WTC11 (cell line): ENCODE measurements around the gene GNGT2. TPM values are rescaled to one million over a fixed set of nuclear protein-coding genes. Genes with fewer than 3 reads are reported as not detected.

Source experiments
- ATAC-seq: fragments of 200-7000 bp; cut with Tn5 transposase; 2 replicates; pipeline ENCODE4 v1.10.0; 2021; ENCODE audit warnings: mild to moderate bottlenecking, moderate library complexity
- CTCF ChIA-PET: fragments of 300-600 bp; sonication (Branson Sonifier 250); formaldehyde crosslinking; loops from one replicate; lab custom pipeline; 2021; ENCODE audit warnings: antibody characterized with exemption; lab: Charles Lee
- POLR2A ChIA-PET: fragments of 350-600 bp; sonication (Branson Sonifier 250); formaldehyde crosslinking; loops from one replicate; lab custom pipeline; 2021; ENCODE audit warnings: antibody characterized with exemption; lab: Charles Lee
- DNase-seq: peaks from one replicate; pipeline ENCODE4 v3.0.0; 2021; ENCODE audit warnings: low spot score
- H3K27ac Mint-ChIP-seq: 2 replicates; pipeline ENCODE4 v1.8.0; 2021; ENCODE audit warnings: mixed read lengths
- H3K27me3 Mint-ChIP-seq: 2 replicates; pipeline ENCODE4 v1.8.0; 2021; ENCODE audit warnings: low read depth, mild to moderate bottlenecking, moderate library complexity, mixed read lengths
- H3K36me3 Mint-ChIP-seq: 2 replicates; pipeline ENCODE4 v1.8.0; 2021; ENCODE audit warnings: mixed read lengths
- H3K4me1 Mint-ChIP-seq: 2 replicates; pipeline ENCODE4 v1.8.0; 2022; ENCODE audit warnings: mixed read lengths
- H3K4me3 Mint-ChIP-seq: 2 replicates; pipeline ENCODE4 v1.8.0; 2021; ENCODE audit warnings: mild to moderate bottlenecking, moderate library complexity, mixed read lengths
- H3K9me3 Mint-ChIP-seq: 2 replicates; pipeline ENCODE4 v1.8.0; 2021; ENCODE audit warnings: mixed read lengths
- ATF6 ChIP-seq: sonication (generic); formaldehyde crosslinking; IDR thresholded peaks from 2 replicates; pipeline ENCODE4 v1.8.1; 2023; ENCODE audit warnings: mild to moderate bottlenecking, missing genetic modification reagents
- E2F4 ChIP-seq: sonication (generic); formaldehyde crosslinking; IDR thresholded peaks from 2 replicates; pipeline ENCODE4 v1.8.1; 2022; ENCODE audit warnings: low read depth, mild to moderate bottlenecking, moderate library complexity, missing genetic modification reagents, borderline replicate concordance
- E2F5 ChIP-seq: sonication (generic); formaldehyde crosslinking; IDR thresholded peaks from 2 replicates; pipeline ENCODE4 v1.8.1; 2022; ENCODE audit warnings: mild to moderate bottlenecking, moderate library complexity, missing genetic modification reagents
- ERG ChIP-seq: fragments of 250-450 bp; sonication (Bioruptor Pico); IDR thresholded peaks from 2 replicates; pipeline ENCODE4 v1.8.0; 2021; ENCODE audit warnings: mild to moderate bottlenecking
- ESRRA ChIP-seq: sonication (generic); formaldehyde crosslinking; IDR thresholded peaks from 2 replicates; pipeline ENCODE4 v1.8.1; 2022; ENCODE audit warnings: mild to moderate bottlenecking, missing genetic modification reagents, borderline replicate concordance
- ETV6 ChIP-seq: sonication (generic); formaldehyde crosslinking; IDR thresholded peaks from 2 replicates; pipeline ENCODE4 v1.8.1; 2022; ENCODE audit warnings: mild to moderate bottlenecking, missing genetic modification reagents
- FOXP1 ChIP-seq: sonication (generic); formaldehyde crosslinking; IDR thresholded peaks from 2 replicates; pipeline ENCODE4 v1.8.0; 2022; ENCODE audit warnings: missing genetic modification reagents, mild to moderate bottlenecking, moderate library complexity, borderline replicate concordance
- GABPB1 ChIP-seq: sonication (generic); formaldehyde crosslinking; IDR thresholded peaks from 2 replicates; pipeline ENCODE4 v1.8.1; 2023; ENCODE audit warnings: mild to moderate bottlenecking, missing genetic modification reagents
- HMGA2 ChIP-seq: fragments of 250-450 bp; sonication (Bioruptor Pico); IDR thresholded peaks from 2 replicates; pipeline ENCODE4 v1.4.0; 2021; ENCODE audit warnings: mild to moderate bottlenecking, moderate library complexity
- JAZF1 ChIP-seq: fragments of 250-450 bp; sonication (Bioruptor Pico); IDR thresholded peaks from 2 replicates; pipeline ENCODE4 v1.9.0; 2021; ENCODE audit warnings: moderate library complexity, mild to moderate bottlenecking, inconsistent platforms
- MYBL2 ChIP-seq: sonication (generic); formaldehyde crosslinking; IDR thresholded peaks from 2 replicates; pipeline ENCODE4 v1.8.1; 2023; ENCODE audit warnings: mild to moderate bottlenecking, moderate library complexity, missing genetic modification reagents
- OVOL2 ChIP-seq: fragments of 250-450 bp; sonication (Bioruptor Pico); IDR thresholded peaks from 2 replicates; pipeline ENCODE4 v1.9.0; 2021; ENCODE audit warnings: mild to moderate bottlenecking, borderline replicate concordance
- SOX15 ChIP-seq: fragments of 250-450 bp; sonication (Bioruptor Pico); IDR thresholded peaks from 2 replicates; pipeline ENCODE4 v1.9.0; 2021; ENCODE audit warnings: mild to moderate bottlenecking
- SP1 ChIP-seq: sonication (generic); formaldehyde crosslinking; conservative IDR thresholded peaks from 2 replicates; pipeline ENCODE4 v1.8.1; 2022; ENCODE audit warnings: missing genetic modification reagents
- USF1 ChIP-seq: sonication (generic); formaldehyde crosslinking; IDR thresholded peaks from 2 replicates; pipeline ENCODE4 v1.8.0; 2022; ENCODE audit warnings: mild to moderate bottlenecking, missing genetic modification reagents
- ZNF263 ChIP-seq: sonication (generic); formaldehyde crosslinking; IDR thresholded peaks from 2 replicates; pipeline ENCODE4 v1.8.1; 2022; ENCODE audit warnings: low read depth, mild to moderate bottlenecking, moderate library complexity, missing genetic modification reagents
- ZNF281 ChIP-seq: sonication (generic); formaldehyde crosslinking; IDR thresholded peaks from 2 replicates; pipeline ENCODE4 v1.8.0; 2023; ENCODE audit warnings: mild to moderate bottlenecking, missing genetic modification reagents
- ZNF396 ChIP-seq: fragments of 250-450 bp; sonication (Bioruptor Pico); IDR thresholded peaks from 2 replicates; pipeline ENCODE4 v1.8.0; 2021; ENCODE audit warnings: mild to moderate bottlenecking, moderate library complexity, borderline replicate concordance
- ZSCAN18 ChIP-seq: fragments of 250-450 bp; sonication (Bioruptor Pico); IDR thresholded peaks from 2 replicates; pipeline ENCODE4 v2.1.2; 2022; ENCODE audit warnings: mild to moderate bottlenecking, moderate library complexity
- total RNA-seq: library from RNA; stranded (reverse); gene quantifications from 3 replicates; pipeline ENCODE4 v1.2.3, GENCODE V29; 2021

Gene GNGT2
- total RNA-seq, 1 experiment from 2014 or later: 0.70 TPM

GRCh38 chr17:49226771-49227435 lies 16.5 kb upstream of the GNGT2 start:
- POLR2A ChIA-PET: no interaction called here
- Mint-ChIP-seq H3K4me1 (peaks cover 28% of the 10 kb centered on the region), H3K27ac (no peak overlapping the region), H3K36me3 (no peaks in the 10 kb centered on the region), H3K27me3 (peaks cover 97% of the 10 kb centered on the region), H3K4me3 (no peak overlapping the region), H3K9me3 (no peaks in the 10 kb centered on the region)
- CTCF ChIA-PET: interaction anchor here (0.8 to 5.1 kb wide), 18 partner anchors 9 to 342 kb away, joined by 3 to 30 read pairs (median 4); no protein-coding TSS in a partner anchor
- DNase-seq (no peak), ATAC-seq (no peak)
- TF ChIP-seq SP1 (CRISPR knock-in tag): no peak
- no peak for TF ChIP-seq FOXP1
- TF ChIP-seq SOX15 (CRISPR knock-in tag): no peak

GRCh38 chr17:49225554-49226236 lies 15.3 kb upstream of the GNGT2 start:
- Mint-ChIP-seq H3K4me1 (peaks cover 28% of the 10 kb centered on the region), H3K27ac (no peak overlapping the region), H3K4me3 (peak overlapping the region; percentile 6), H3K36me3 (no peaks in the 10 kb centered on the region), H3K9me3 (no peaks in the 10 kb centered on the region), H3K27me3 (peaks cover 92% of the 10 kb centered on the region)
- ChIA-PET POLR2A (no interaction called here), CTCF (interaction anchor here (0.8 to 5.1 kb wide), 12 partner anchors 11 to 71 kb away, joined by 3 to 30 read pairs (median 4); no protein-coding TSS in a partner anchor)
- TF ChIP-seq ZSCAN18 (CRISPR knock-in tag): no peak
- no peak for TF ChIP-seq ZNF281
- TF ChIP-seq ESRRA (CRISPR knock-in tag): no peak
- no peak for TF ChIP-seq OVOL2 (CRISPR knock-in tag)
- no peak for TF ChIP-seq MYBL2 (CRISPR knock-in tag)
- TF ChIP-seq HMGA2 (CRISPR knock-in tag): no peak
- no peak for TF ChIP-seq ETV6 (CRISPR knock-in tag)
- TF ChIP-seq JAZF1 (CRISPR knock-in tag): no peak
- TF ChIP-seq E2F5 (CRISPR knock-in tag): no peak
- no peak for TF ChIP-seq ZNF396 (CRISPR knock-in tag)
- no peak for TF ChIP-seq GABPB1 (CRISPR knock-in tag)
- TF ChIP-seq ERG (CRISPR knock-in tag): no peak
- TF ChIP-seq ZNF263: no peak
- TF ChIP-seq E2F4: no peak
- no peak for TF ChIP-seq ATF6 (CRISPR knock-in tag)
- TF ChIP-seq USF1 (CRISPR knock-in tag): no peak
- no peak for ATAC-seq
- DNase-seq: no peak
